Measurements from ENCODE around the gene WFIKKN1. TPM values are rescaled to one million over a fixed set of nuclear protein-coding genes. Genes with fewer than 3 reads are reported as not detected.

Gene WFIKKN1
- total RNA-seq, 1 donor from 2014 or later: 0.47 TPM

DNA sequence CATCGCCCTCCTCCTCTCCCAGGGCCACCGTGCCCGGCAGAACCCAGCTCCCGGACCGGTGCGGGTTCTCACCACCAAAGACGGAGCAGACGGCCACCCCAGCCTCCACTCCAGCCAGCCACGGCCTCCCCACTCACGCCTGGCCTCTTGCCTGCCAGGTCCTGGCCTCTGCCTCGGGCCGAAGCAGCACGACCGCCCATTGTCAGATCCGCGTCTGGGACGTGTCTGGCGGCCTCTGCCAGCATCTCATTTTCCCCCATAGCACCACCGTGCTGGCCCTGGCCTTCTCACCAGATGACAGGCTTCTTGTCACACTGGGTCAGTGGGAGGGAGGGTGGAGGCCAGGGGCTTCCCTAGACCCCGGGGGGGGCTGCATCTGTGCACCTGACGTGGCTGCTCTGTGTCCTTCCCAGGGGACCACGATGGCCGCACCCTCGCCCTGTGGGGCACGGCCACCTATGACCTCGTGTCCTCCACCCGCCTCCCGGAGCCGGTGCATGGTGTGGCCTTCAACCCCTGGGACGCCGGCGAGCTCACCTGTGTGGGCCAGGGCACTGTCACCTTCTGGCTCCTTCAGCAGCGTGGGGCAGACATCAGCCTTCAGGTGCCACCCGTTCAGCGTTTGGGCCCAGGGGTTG is 30.5 kb downstream of the WFIKKN1 start:
- no peak for DNase-seq (ENCODE audit: low spot score)
- Mint-ChIP-seq H3K36me3 (ENCODE audit: low read depth) (no peaks in the 10 kb centered on the region), H3K4me3 (ENCODE audit: unreplicated experiment) (no peak overlapping the region), H3K9me3 (ENCODE audit: low read depth) (no peaks in the 10 kb centered on the region), H3K27me3 (ENCODE audit: low read depth) (no peaks in the 10 kb centered on the region), H3K27ac (ENCODE audit: unreplicated experiment) (no peak overlapping the region), H3K4me1 (ENCODE audit: low read depth) (peaks cover 4% of the 10 kb centered on the region)
- TF ChIP-seq, protein P1, sequence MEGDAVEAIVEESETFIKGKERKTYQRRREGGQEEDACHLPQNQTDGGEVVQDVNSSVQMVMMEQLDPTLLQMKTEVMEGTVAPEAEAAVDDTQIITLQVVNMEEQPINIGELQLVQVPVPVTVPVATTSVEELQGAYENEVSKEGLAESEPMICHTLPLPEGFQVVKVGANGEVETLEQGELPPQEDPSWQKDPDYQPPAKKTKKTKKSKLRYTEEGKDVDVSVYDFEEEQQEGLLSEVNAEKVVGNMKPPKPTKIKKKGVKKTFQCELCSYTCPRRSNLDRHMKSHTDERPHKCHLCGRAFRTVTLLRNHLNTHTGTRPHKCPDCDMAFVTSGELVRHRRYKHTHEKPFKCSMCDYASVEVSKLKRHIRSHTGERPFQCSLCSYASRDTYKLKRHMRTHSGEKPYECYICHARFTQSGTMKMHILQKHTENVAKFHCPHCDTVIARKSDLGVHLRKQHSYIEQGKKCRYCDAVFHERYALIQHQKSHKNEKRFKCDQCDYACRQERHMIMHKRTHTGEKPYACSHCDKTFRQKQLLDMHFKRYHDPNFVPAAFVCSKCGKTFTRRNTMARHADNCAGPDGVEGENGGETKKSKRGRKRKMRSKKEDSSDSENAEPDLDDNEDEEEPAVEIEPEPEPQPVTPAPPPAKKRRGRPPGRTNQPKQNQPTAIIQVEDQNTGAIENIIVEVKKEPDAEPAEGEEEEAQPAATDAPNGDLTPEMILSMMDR (IDR thresholded peaks at IDR 0.05): peak; percentile 6

DNA sequence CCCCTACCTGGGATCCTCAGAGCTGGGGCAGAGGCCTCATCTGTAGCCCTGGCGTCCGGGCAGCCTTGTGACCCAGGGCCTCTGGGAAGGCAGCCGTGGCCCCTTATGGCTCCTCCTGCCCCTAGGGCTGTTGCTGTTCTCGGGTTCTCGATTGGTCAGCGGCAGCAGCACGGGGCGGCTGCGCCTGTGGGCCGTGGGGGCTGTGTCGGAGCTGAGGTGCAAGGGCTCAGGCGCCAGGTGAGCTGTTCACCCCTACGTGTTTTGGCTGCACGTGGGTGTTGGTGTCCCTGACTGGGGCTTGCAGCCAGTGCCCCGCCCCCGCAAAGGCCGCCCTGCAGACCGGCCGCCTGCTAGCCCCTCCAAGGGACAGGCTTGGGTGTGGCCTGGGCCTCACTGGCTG is 31.3 kb downstream of the WFIKKN1 start:
- no peak for DNase-seq (ENCODE audit: low spot score)
- TF ChIP-seq, protein P1 (IDR thresholded peaks at IDR 0.05): no peak
- Mint-ChIP-seq H3K27ac (ENCODE audit: unreplicated experiment) (no peak overlapping the region), H3K27me3 (ENCODE audit: low read depth) (no peaks in the 10 kb centered on the region), H3K36me3 (ENCODE audit: low read depth) (no peaks in the 10 kb centered on the region), H3K9me3 (ENCODE audit: low read depth) (no peaks in the 10 kb centered on the region), H3K4me1 (ENCODE audit: low read depth) (peaks cover 4% of the 10 kb centered on the region), H3K4me3 (ENCODE audit: unreplicated experiment) (no peak overlapping the region)

DNA sequence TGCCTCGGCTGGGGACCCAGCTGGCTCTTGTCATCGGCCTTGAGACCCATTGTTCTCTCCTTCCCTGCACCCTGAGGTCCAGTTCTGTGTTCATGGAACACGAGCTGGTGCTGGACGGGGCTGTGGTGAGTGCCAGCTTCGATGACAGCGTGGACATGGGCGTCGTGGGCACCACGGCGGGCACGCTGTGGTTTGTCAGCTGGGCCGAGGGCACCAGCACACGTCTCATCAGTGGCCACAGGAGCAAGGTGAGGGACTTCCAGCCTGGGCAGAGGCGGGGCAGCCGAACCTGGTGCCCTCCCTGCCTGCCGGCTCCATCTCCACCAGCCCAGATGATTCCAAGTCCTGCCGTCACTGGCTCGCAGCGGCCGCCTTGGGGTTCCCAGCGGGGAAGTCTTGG is 31.8 kb downstream of the WFIKKN1 start:
- H3K9me3 Mint-ChIP-seq (ENCODE audit: low read depth): no peaks in the 10 kb centered on the region
- no peak overlapping the region for H3K4me3 Mint-ChIP-seq (ENCODE audit: unreplicated experiment)
- H3K4me1 Mint-ChIP-seq (ENCODE audit: low read depth): peaks cover 5% of the 10 kb centered on the region
- no peaks in the 10 kb centered on the region for H3K27me3 Mint-ChIP-seq (ENCODE audit: low read depth)
- no peak for DNase-seq (ENCODE audit: low spot score)
- no peaks in the 10 kb centered on the region for H3K36me3 Mint-ChIP-seq (ENCODE audit: low read depth)
- TF ChIP-seq, protein P1 (IDR thresholded peaks at IDR 0.05): no peak
- no peak overlapping the region for H3K27ac Mint-ChIP-seq (ENCODE audit: unreplicated experiment)

DNA sequence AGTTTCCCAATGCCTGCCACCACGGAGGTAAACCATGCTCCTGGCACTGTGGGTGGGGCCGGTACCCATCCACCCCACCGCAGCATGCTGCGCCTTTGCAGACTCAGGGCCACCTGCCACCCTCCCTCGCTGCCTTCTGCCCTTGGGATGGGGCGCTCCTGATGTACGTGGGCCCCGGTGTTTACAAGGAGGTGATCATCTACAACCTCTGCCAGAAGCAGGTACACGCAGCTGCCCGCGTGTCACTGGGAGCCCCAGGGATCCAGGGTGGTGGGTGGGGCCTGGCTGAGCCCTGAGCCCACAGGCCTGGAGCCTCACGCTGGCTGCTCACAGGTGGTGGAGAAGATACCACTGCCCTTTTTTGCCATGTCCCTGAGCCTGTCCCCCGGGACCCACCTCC is 35.8 kb downstream of the WFIKKN1 start:
- no peaks in the 10 kb centered on the region for H3K27me3 Mint-ChIP-seq (ENCODE audit: low read depth)
- no peak for DNase-seq (ENCODE audit: low spot score)
- H3K36me3 Mint-ChIP-seq (ENCODE audit: low read depth): no peaks in the 10 kb centered on the region
- peaks cover 8% of the 10 kb centered on the region for H3K4me1 Mint-ChIP-seq (ENCODE audit: low read depth)
- H3K4me3 Mint-ChIP-seq (ENCODE audit: unreplicated experiment): no peak overlapping the region
- TF ChIP-seq, protein P1 (IDR thresholded peaks at IDR 0.05): no peak
- H3K9me3 Mint-ChIP-seq (ENCODE audit: low read depth): no peaks in the 10 kb centered on the region
- no peak overlapping the region for H3K27ac Mint-ChIP-seq (ENCODE audit: unreplicated experiment)

DNA sequence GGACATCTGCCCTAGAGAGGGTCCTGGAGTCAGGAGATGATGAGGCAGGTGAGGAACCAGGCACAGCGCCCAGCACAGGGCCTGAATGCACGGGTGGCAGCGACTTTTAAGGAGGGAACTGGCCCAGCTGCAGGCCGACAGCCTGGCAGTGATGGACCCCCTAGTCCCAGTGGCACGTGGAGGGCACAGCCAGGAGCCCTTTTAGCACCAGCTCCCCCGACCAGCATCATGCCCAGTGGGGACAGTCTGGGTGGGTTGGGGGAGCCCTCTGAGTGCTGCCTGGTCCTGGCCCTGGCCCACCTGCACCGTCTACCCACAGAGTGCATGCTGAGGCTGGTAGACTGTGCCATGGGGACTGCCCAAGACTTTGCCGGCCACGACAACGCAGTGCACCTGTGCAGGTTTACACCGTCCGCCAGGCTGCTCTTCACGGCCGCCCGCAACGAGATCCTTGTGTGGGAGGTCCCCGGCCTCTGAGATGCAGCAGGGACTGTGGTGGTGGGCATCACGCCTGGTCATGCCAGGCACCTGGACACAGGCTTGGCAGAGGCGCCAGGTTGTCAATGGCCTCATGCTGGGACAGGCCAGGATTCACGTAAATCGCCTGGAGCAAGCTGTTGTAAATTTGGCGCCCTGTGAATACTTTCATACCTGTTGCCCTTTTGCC is 36.5 kb downstream of the WFIKKN1 start:
- no peaks in the 10 kb centered on the region for H3K27me3 Mint-ChIP-seq (ENCODE audit: low read depth)
- peak overlapping the region; percentile 81 for H3K27ac Mint-ChIP-seq (ENCODE audit: unreplicated experiment)
- peaks cover 8% of the 10 kb centered on the region for H3K4me1 Mint-ChIP-seq (ENCODE audit: low read depth)
- no peaks in the 10 kb centered on the region for H3K9me3 Mint-ChIP-seq (ENCODE audit: low read depth)
- no peaks in the 10 kb centered on the region for H3K36me3 Mint-ChIP-seq (ENCODE audit: low read depth)
- DNase-seq (ENCODE audit: low spot score): no peak
- TF ChIP-seq, protein P1 (IDR thresholded peaks at IDR 0.05): no peak
- no peak overlapping the region for H3K4me3 Mint-ChIP-seq (ENCODE audit: unreplicated experiment)
